ENCODE measurements around the gene GOPC.

- TF ChIP-seq CTCF (IDR thresholded peaks at IDR 0.05; ENCODE audit: insufficient read depth, low read length) (no peak), REST (IDR thresholded peaks at IDR 0.05; ENCODE audit: insufficient replicate concordance, low read depth) (no peak), GABPA (IDR thresholded peaks at IDR 0.05; ENCODE audit: low read depth) (no peak), SPI1 (IDR thresholded peaks at IDR 0.05; ENCODE audit: borderline replicate concordance, low read depth) (no peak), POLR2AphosphoS5 (IDR thresholded peaks at IDR 0.05; ENCODE audit: low read depth) (peak; percentile 27; the same call in 1 of the 2 replicates)
Observed at GRCh38 chr6:117600008-117600743, 2.1 kb downstream of the GOPC start.
